DMS153 (cell line): ENCODE measurements around the gene ULBP3.
"Not testable (repeated sequence)": the region's sequence is repeated elsewhere in the genome, so short reads cannot be mapped to it uniquely, and the experiment has no call there.

Experiments used
- DNase-seq: peaks from one replicate; lab custom pipeline; 2025; lab: John Stamatoyannopoulos, UW

The ULBP3 gene

DNA sequence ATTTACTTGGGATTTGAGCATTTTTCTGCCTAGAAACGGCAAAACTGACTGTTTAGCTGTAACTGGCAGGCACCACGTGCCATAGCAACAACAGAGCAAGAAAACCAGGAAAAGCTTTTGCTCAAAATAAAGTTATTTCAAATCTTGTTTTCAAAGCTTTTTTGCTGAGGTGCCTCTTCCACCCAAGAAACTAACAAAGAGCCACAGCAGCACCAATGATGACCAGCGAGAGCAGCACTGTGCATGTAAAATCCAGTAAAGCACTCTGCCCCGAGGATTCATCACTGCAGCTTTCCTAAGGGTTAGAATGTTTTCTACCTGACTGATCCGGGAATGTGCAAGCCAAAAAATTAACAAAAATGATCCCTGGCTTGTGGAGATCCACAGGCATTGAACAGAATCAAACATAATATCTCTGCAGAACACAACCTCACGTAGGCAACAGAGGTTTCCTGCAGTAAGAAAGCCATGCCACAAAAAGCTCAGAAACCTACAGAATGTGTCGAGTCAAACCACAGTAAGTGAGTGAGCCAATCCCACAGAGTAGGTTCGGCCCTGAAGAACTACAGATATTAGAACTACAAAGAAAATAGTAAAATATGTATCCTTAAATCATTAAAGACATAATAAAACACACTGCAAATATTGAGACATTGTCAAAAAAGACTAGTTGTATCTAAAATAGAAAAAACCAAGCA lies 7.4 kb upstream of the ULBP3 start:
- DNase-seq, result no peak

DNA sequence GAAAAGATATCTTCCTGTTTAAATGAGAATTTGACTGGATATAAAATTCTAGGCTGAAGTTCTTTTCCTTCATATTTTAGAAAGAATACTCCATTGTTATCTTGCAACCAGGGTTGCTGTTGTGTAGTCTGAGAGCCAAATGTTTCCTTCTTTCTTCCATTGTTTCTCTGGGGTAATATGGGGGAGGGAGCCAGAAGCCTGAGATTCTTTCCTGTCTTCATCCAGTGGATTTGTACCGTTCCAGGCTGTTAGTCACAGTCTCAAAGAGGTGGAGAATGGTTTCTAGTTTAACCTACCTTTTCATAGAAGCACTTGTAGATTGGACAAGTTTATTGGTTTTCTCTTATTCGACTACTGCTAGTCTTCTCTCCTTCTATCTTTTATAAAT lies 6.1 kb upstream of the ULBP3 start:
- no peak for DNase-seq

DNA sequence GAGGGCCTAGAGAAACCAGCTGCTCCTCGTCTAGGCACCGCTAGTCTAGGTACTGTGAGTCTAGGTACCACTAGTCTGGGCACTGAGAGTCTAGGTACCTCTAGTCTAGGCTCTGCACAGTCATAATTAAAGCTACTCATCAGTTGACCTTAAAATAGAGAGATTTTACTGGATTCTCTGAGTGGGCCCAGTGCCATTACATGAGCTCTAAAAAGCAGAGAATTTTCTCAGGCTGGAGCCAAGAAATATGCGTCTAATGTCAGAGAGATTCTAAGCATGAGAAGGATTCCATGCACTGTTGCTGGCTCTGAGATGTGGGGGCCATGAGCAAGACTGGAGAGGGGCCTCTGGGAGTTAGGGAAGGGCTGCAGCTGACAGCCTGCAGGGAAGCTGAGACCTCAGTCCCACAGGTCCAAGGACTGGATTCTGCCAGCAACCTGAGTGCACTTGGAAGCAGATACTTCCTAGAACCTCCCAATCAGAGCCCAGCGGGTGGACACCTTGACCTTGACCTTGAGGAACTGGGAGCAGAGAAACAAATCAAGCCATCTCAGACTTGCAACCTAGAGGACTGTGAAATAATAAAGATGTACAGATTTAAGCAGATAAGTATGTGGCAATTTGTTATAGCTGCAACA lies 5.6 kb upstream of the ULBP3 start:
- not testable (repeated sequence) for DNase-seq

DNA sequence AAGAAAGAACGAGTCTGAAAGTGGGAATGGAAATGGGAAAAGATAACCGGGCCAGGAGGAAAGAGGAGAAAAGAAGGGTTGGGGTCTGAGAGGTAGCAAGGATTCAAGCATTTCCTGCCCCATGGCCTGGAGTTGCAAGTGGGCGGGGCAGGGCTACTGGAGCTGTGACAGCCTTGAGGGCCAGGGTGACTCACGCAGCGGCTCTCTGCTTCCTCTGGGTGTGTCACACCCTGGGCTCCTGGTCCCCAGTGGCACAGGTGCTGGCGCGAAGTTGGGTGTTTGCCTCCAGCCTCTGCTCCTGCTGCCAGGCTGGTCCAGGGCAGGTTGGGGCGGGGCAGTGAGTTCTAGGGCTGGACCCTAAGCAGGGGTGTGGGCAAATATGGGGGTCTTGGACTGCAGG lies 3.3 kb upstream of the ULBP3 start:
- peak; percentile 63 for DNase-seq

DNA sequence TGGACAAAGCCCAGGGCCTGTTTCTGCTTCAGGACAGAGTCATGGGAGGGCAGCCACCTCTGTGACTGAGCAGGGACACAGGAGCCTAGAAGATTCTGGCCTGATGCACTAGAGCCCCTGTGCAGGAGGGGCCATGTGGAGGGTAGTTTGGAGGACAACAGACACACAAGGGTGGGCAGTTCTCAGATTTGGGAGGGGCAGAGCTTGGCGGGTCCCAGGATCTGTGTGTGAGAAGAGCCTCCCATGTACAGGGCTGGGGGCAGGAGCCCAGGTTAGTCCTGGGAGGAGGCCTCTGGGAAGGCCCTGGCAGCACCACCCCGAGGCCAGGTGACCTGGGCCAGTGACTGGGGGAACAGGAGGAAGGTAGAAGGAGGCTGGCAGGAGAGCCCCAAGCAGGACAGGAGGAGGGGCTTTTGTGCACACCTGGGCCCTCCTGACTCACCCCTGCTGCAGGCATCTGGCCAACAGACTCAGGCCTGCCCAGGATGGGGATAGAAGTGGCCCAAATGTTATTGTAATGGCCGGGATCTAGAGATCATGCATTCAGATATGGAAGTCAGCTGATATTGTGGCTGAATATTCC lies 1.4 kb upstream of the ULBP3 start:
- no peak for DNase-seq

DNA sequence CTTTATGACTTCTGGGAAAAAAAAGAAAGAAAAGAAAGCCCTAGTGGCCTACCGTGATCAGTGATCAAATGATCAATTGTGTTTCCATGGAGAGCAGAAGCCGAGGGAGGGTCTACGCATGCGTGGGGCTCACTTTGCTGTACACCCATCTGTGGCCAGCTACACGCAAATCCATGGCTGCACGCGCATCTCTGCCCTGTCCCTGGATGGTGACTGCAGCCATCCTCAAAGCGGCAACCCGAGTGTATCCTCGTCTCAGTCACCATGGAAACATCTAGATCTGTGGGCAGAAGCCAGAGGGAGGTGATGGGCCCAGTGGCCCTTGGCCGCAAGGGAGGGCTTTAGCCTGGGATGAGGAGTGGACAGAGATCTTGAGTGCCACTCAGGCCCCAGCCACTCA lies 785 bp upstream of the ULBP3 start:
- no peak for DNase-seq

DNA sequence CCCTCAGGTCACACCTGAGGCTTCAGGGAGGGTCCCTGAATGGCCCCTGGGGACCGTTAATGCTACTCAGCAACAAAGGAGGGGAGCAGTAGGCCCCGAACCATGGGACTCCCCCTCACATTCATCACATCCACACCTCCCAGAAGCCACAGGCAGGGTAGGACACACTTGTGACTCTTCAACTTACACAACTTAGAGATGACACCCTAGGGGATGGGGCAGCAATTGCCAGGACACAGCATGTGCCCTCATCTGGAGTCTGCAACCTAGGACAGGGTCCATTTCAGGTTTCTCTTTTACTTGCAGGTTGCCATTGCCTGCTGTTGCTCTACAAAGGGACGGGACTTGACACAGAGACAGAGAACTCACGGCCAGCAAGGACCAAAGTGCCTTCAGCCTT lies 770 bp downstream of the ULBP3 start:
- no peak for DNase-seq

DNA sequence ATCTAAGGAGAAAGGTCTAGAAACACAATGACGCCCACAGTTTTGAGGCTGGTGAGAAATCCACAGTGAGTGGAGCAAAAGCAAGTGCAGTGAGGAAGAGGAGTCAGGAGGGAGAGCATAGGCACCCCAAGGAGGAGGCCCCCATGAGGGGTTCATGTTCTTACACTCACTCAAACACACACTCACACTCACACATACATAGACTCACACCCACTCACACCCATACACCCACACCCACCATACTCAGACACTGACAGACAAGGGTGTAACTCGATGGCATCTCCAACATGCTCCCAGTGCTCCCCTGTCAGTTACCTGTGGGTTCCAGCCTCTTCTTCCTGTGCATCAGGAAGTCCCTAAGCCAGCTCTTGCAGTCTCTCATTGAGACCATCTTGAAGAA lies 3.8 kb downstream of the ULBP3 start:
- DNase-seq, result no peak

DNA sequence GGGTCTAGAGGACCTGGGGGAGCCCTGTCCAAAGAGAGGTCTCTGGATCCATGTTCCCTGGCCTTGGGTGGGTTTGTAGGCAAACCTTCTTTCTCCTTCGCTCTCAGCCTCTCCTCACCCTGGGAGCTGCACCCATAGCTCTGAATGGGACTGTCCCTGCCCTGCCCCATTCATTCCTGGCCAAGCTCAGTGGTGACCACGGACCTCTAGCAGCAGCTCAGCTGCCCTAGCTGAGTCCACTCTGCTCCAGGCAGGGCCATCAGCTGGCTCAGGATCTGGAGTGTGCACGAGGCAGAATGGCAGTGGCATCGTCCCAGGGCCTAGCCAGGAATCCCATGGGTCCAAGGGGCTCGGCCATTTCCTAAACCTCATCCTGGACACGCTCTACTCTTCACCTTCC lies 5.3 kb downstream of the ULBP3 start:
- DNase-seq, result no peak

DNA sequence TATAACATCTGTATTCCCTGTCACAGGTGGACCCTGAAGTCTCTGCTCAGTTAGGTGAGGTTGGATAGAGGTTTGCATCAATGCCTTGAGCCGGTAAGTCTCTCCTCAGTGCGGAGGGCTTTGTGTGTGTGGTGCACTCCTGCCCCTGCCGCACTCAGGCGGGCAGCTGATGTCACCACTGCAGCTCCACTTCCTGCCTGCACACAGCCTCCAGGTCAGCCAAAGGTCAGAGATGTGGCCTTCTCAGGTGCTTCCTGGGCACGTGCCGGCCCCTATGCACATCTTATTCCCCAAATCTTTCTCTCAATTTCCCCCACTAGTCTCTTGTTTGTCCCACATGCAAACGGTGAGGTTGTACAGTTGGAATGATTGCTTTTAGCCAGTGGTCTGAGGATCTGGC lies 8.9 kb downstream of the ULBP3 start:
- not testable (repeated sequence) for DNase-seq

DNA sequence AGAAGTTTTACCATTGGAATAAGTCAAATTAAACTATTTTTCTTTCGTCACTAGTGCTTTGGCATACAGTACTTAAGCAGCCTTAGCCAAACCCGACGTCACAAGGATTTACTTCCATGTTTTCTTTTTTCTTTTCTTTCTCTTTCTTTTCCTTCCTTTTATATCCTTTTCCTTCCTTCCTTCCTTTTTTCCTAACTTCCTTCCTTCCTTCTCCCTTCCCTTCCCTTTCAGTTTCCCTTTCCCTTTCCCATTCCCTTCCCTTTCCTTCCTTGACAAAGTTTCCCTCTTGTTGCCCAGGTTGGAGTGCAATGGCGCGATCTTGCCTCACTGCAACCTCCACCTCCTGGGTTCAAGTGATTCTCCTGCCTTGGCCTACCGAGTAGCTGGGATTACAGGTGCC lies 9.9 kb downstream of the ULBP3 start:
- DNase-seq, result no peak

DNA sequence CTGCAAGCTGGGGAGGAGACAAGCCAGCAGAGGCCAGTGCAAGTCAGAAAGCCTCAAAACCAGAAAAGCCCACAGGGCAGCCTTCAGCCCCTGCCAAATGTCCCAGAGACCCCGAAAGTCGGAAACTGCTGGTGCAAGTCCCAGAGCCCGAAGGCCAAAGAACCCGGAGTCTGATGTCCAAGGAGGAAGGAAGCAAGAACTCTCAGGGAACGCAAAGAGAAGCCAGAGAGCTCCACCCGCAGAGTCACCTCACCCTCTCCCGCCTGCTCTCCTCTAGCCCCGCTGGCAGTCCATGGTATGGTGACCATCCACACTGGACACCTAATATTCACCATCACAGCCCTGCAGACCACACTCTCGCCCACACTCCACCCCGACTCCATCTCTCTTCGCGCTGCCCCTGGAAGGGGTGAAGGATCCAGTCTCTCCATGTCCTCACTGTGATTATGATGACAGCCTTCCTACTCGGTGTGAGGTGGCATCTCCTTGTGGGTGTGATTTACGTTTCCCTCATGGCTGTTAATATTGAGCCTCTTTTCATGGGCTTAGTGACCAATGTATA lies 10.6 kb downstream of the ULBP3 start:
- no peak for DNase-seq

DNA sequence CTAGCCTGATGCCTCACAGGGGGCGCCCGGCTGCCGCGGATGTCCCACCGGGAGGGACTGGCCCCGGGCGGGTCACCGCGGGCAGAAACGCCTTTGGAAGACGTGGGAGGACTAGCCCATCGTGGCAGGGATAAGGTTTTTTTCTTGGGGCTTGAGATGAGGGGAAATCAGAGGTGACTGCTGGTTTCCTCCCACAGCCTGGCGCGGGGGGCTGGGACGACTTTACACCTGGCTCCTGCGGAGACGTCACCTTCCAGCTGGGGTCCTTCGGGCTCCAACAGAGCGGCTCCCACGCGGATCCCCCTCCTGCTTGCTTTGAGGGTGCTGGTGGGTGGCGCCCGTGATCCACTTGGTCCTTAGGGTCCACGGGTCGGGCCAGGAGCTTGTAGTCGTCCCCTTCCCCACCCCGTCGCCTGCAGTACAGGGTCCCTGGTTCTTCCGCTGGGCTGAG lies 11.4 kb downstream of the ULBP3 start:
- no peak for DNase-seq

DNA sequence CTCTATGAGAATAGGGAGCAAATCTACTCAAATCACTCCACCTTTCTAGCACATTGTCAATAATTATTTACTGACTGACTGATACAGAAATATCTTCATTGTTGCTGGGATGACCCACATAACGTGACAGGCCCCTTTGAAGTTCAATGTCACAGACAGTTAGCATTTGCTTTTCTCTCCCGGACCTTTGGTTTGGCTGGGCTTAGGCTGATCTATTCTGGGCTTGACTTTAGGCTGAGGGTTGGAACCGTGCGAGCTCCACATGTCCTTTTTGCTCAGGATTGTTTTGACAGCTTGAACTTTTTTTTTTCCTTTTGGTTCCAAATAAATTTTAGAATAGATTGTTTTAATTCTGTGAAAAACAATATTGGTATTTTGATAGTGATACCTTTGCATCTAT lies 12.0 kb downstream of the ULBP3 start:
- DNase-seq, result no peak

DNA sequence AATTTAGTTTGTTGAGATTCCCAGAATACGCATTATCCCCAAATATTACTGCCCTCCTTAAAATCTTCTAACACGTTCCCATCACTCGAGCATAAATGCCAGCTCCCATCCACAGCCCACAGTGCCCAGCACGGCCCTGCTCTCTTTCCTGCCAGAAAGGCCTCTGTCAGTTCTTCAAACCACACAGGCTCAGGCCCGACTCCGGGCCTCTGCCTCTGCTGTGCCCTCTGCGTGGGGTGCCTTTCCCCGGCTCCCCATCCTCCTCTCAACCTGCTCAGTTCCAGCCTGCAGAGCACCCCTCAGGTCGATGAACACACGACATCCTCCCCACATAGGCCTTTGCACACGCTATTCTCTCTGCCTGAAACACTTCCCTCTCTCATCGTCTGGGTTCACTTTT lies 12.8 kb downstream of the ULBP3 start:
- DNase-seq, result no peak

DNA sequence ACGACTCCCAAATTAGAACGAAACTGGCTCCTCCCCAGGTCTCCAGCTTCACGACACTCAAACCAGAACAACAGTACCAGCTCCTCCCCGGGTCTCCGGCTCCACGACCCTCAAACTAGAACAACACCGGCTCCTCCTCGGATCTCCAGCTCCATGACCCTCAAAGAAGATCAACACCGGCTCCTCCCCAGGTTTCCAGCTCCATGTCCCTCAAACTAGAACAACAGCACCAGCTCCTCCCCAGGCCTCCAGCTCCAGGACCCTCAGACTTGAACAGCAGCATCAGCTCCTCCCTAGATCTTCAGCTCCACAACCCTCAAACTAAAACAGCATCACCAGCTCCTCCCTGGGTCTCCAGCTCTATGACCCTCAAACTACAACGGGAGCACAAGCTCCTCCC lies 13.8 kb downstream of the ULBP3 start:
- no peak for DNase-seq

DNA sequence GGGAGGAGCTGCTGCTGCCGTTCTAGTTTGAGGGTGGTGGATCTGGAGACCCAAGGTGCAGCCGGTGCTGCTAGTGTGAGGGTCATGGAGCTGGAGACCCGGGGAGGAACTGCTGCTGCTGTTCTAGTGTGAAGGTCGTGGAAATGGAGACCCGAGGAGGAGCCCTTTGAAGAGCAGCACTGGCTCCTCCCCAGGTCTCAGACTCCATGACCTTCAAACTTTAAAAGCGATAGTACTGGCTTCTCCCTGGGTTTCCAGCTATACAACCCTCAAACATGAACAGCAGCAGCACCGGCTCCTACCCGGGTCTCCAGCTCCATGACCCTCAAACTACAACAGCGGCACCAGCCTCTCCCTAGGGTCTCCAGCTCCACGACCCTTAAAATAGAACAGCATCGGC lies 15.5 kb downstream of the ULBP3 start:
- no peak for DNase-seq

DNA sequence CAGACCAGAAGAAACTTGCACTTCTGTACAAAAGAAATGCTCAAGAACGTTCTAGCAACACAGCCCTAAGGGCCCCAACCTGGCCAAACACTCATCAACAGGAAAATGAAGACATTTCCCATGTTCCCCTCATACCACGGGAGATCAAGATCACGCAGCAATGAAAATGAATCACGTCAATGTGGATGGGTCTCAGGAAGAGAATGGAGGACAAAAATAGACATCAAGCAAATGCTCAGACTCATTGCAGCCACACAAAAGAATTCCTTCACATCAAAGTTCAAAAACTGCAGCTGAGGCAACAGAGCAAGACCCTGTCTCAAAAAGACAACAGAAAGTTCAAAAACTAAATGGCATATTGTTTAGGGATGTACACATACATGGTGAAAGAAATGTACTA lies 18.1 kb downstream of the ULBP3 start:
- DNase-seq, result no peak

DNA sequence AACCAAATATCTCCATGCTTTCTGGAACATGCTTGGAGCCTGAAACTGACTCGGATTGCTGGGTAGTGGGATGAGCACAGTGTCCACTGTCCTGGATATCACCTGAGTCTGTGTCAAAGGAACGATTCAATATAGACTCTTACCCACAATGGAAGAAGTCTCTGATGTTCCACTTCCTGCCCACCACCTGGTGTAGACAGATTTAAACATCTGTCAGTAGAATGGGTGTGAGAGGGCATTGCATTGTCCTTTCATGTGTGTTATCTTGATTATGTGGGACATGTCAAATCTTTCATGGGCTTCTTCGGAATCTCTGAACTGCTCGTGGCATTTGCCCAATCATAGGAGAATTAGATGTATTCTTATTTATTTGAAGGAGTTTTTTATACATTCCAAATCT lies 20.8 kb downstream of the ULBP3 start:
- DNase-seq, result no peak

DNA sequence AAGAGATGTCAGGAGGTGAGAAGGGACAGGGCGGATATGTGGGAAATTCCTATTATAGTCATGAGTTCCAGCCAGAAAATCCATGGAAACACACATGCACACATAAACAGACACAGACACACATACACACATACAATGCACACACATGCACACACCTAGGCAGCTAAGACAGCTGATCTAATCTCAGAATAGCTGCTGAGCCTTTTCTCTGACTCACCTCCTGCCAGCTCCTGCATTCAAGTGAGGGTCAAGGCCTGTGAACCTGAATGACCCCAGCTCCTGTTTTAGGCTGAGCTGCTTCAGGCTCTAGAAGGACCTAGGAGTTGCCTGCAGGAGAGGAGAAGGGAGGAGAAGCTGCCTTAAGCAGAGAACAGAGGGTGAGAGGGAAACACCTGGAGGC lies 22.0 kb downstream of the ULBP3 start:
- DNase-seq, result no peak

DNA sequence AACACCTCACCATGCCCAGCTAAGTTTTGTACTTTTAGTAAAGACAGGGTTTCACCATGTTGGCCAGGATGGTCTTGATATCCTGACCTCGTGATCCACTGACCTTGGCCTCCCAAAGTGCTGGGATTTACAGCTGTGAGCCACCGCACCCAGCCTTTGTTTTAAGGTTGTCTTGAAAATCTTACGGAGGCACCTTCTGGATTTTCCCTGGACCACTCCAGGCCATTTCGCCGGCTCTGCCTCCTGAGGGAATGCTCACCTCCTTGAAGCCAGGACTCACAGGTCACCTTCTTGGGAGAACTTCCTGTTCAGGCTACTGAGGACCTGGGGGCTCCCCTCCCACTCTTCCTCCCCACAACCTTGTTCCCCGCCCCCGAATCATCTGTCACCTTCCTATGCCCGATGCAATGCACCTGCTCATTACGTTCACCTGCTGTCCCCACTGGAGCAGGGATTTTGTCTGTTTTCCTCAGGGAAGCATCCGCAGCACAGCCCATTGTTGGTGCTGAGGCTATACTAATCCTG lies 24.2 kb downstream of the ULBP3 start:
- no peak for DNase-seq

DNA sequence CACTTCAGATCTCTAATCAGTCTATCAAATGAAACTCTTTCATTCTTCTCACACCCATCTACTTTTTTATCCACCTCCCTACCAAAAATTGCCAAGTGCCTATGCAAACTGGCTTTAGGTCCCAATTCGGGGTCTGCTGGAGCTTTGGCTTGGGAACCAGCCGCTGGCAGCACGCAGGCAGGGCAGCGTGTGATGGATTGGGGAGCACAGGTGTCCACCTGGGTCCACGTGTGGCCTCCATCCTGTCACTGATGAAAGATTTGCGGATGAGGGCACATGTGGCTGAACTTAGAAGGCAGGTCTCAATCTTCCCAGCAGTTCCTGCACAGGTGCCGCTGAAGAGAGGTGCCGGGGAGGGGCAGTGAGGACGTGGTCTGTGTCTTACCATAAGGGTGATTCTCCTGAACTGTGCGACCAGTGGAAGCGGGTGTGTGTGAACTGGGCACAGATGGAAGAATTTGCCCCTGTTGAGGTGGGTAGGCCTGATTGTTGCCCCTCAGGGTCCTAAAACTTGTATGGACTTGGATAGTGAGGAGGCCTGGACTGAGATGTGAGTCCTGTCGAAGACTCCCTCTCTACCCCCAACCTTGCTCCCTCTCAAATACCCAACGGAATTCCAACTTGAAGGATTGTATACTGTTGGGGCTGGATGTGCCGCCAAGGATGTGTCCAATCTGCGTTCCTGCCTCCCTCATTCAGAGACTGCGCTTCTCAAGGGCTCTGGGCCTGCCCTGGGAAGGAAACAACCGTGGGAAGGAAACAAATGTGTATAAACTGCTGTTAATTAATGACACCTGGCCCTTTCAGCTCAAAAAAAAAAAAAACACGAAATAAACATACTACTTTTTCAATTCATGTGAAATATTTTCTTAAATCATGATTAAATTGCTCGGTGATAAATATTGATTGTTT lies 25.2 kb downstream of the ULBP3 start:
- DNase-seq, result no peak
